IPS DF 6.9 (cell line): Measurements from ENCODE around the gene IL1RAPL2.

Source experiments
- DNase-seq: peaks from one replicate; pipeline ENCODE4 v3.0.0-alpha.2; 2013; ENCODE audit warnings: low read depth, low spot score
- H3K27ac ChIP-seq: one replicate; pipeline ENCODE4 v1.5.1; 2013; ENCODE audit warnings: low read length, control low read depth
- H3K27me3 ChIP-seq: 2 replicates; pipeline ENCODE4 v1.6.1; 2013; ENCODE audit warnings: mild to moderate bottlenecking, low read length; ENCODE audit not compliant: control insufficient read depth, insufficient read depth
- H3K36me3 ChIP-seq: 2 replicates; pipeline ENCODE4 v1.6.1; 2013; ENCODE audit warnings: low read length; ENCODE audit not compliant: control insufficient read depth, insufficient read depth
- H3K4me1 ChIP-seq: 2 replicates; pipeline ENCODE4 v1.6.1; 2013; ENCODE audit warnings: low read length; ENCODE audit not compliant: control insufficient read depth, insufficient read depth
- H3K4me3 ChIP-seq: 2 replicates; pipeline ENCODE4 v1.5.1; 2013; ENCODE audit warnings: mild to moderate bottlenecking, low read length
- H3K9me3 ChIP-seq: 2 replicates; pipeline ENCODE4 v1.6.1; 2013; ENCODE audit warnings: low read length, inconsistent platforms; ENCODE audit not compliant: control insufficient read depth, insufficient read depth
- WGBS: extraction: QIAGEN DNeasy Blood & Tissue Kit; methylation state at CpG from one replicate; pipeline ENCODE4 v1.1.7; 2013; ENCODE audit warnings: mixed read lengths, missing lambda C conversion rate; ENCODE audit not compliant: insufficient read length, insufficient coverage; 5-methylcytosine and 5-hydroxymethylcytosine counted together

Gene IL1RAPL2

GRCh38 chrX:105323928-105324327 lies 757.9 kb downstream of the IL1RAPL2 start:
- Histone ChIP-seq H3K4me1 (no peaks in the 10 kb centered on the region; the same call in 1 of the 2 replicates), H3K9me3 (no peaks in the 10 kb centered on the region), H3K27me3 (no peaks in the 10 kb centered on the region), H3K36me3 (no peaks in the 10 kb centered on the region), H3K4me3 (no peak overlapping the region), H3K27ac (no peak overlapping the region)
- no CpG with 5 or more reads among the region's 1 CpG for WGBS
- DNase-seq, result no peak

GRCh38 chrX:105328773-105329172 lies 762.8 kb downstream of the IL1RAPL2 start:
- no peak overlapping the region for H3K4me3 ChIP-seq
- H3K36me3 ChIP-seq, result no peaks in the 10 kb centered on the region
- H3K27ac ChIP-seq, result no peak overlapping the region
- no peaks in the 10 kb centered on the region for H3K9me3 ChIP-seq
- DNase-seq, result no peak
- no peaks in the 10 kb centered on the region for H3K27me3 ChIP-seq
- no peaks in the 10 kb centered on the region; the same call in 1 of the 2 replicates for H3K4me1 ChIP-seq

- no peak for DNase-seq
- Histone ChIP-seq H3K27ac (no peak overlapping the region), H3K4me3 (no peak overlapping the region), H3K9me3 (no peaks in the 10 kb centered on the region), H3K4me1 (no peaks in the 10 kb centered on the region), H3K36me3 (no peaks in the 10 kb centered on the region), H3K27me3 (no peaks in the 10 kb centered on the region)
- WGBS, result no CpG with 5 or more reads among the region's 1 CpG
Measured at GRCh38 chrX:105331244-105331643, 765.2 kb downstream of the IL1RAPL2 start.

GRCh38 chrX:105347373-105347772 lies 781.4 kb downstream of the IL1RAPL2 start:
- Histone ChIP-seq H3K36me3 (no peaks in the 10 kb centered on the region), H3K27ac (no peak overlapping the region), H3K4me3 (no peak overlapping the region), H3K27me3 (no peaks in the 10 kb centered on the region), H3K9me3 (no peaks in the 10 kb centered on the region), H3K4me1 (no peaks in the 10 kb centered on the region)
- WGBS, result no CpG with 5 or more reads among the region's 3 CpGs
- DNase-seq, result no peak

GRCh38 chrX:105349476-105349875 lies 783.5 kb downstream of the IL1RAPL2 start:
- Histone ChIP-seq H3K27me3 (no peaks in the 10 kb centered on the region), H3K4me1 (no peaks in the 10 kb centered on the region), H3K9me3 (no peaks in the 10 kb centered on the region), H3K27ac (no peak overlapping the region), H3K4me3 (no peak overlapping the region), H3K36me3 (no peaks in the 10 kb centered on the region)
- no peak for DNase-seq

GRCh38 chrX:105375816-105376215 lies 809.8 kb downstream of the IL1RAPL2 start:
- Histone ChIP-seq H3K36me3 (no peaks in the 10 kb centered on the region), H3K9me3 (no peaks in the 10 kb centered on the region), H3K4me1 (no peaks in the 10 kb centered on the region), H3K4me3 (no peak overlapping the region), H3K27me3 (no peaks in the 10 kb centered on the region), H3K27ac (no peak overlapping the region)
- WGBS, result no CpG with 5 or more reads among the region's 2 CpGs
- no peak for DNase-seq

- H3K9me3 ChIP-seq, result no peaks in the 10 kb centered on the region
- no peaks in the 10 kb centered on the region for H3K4me1 ChIP-seq
- no CpG with 5 or more reads among the region's 1 CpG for WGBS
- H3K36me3 ChIP-seq, result no peaks in the 10 kb centered on the region
- no peak for DNase-seq
- H3K27ac ChIP-seq, result no peak overlapping the region
- no peaks in the 10 kb centered on the region for H3K27me3 ChIP-seq
- no peak overlapping the region for H3K4me3 ChIP-seq
Measured at GRCh38 chrX:105424729-105425128, 858.7 kb downstream of the IL1RAPL2 start.

- Histone ChIP-seq H3K4me1 (no peaks in the 10 kb centered on the region), H3K4me3 (no peak overlapping the region), H3K27ac (no peak overlapping the region), H3K27me3 (no peaks in the 10 kb centered on the region), H3K36me3 (no peaks in the 10 kb centered on the region), H3K9me3 (no peaks in the 10 kb centered on the region)
- DNase-seq, result no peak
Measured at GRCh38 chrX:105451401-105451800, 885.4 kb downstream of the IL1RAPL2 start.

GRCh38 chrX:105458846-105459245 lies 892.8 kb downstream of the IL1RAPL2 start:
- WGBS, result no CpG with 5 or more reads among the region's 3 CpGs

GRCh38 chrX:105460376-105460775 lies 894.4 kb downstream of the IL1RAPL2 start:
- H3K4me3 ChIP-seq, result no peak overlapping the region
- H3K4me1 ChIP-seq, result no peaks in the 10 kb centered on the region
- H3K36me3 ChIP-seq, result no peaks in the 10 kb centered on the region
- no peak overlapping the region for H3K27ac ChIP-seq
- WGBS, result no CpG with 5 or more reads among the region's 1 CpG
- no peaks in the 10 kb centered on the region for H3K27me3 ChIP-seq
- H3K9me3 ChIP-seq, result no peaks in the 10 kb centered on the region
- DNase-seq, result no peak

More at GRCh38 chrX:105458846-105459245, 892.8 kb downstream of the IL1RAPL2 start:
- Histone ChIP-seq H3K4me1 (no peaks in the 10 kb centered on the region), H3K27ac (no peak overlapping the region), H3K9me3 (no peaks in the 10 kb centered on the region), H3K36me3 (no peaks in the 10 kb centered on the region), H3K4me3 (no peak overlapping the region), H3K27me3 (no peaks in the 10 kb centered on the region)
- DNase-seq, result no peak

GRCh38 chrX:105461016-105461415 lies 895.0 kb downstream of the IL1RAPL2 start:
- WGBS, result 100% methylated on average over 1 of the region's 1 CpG

More at GRCh38 chrX:105461016-105461415, 895.0 kb downstream of the IL1RAPL2 start:
- Histone ChIP-seq H3K27me3 (no peaks in the 10 kb centered on the region), H3K4me3 (no peak overlapping the region), H3K27ac (no peak overlapping the region), H3K36me3 (no peaks in the 10 kb centered on the region), H3K4me1 (no peaks in the 10 kb centered on the region), H3K9me3 (no peaks in the 10 kb centered on the region)
- DNase-seq, result no peak
